ENCODE results near the gene UNG. TPM values are rescaled to one million over a fixed set of nuclear protein-coding genes. Genes with fewer than 3 reads are reported as not detected.
"Not testable (repeated sequence)": the region's sequence is repeated elsewhere in the genome, so short reads cannot be mapped to it uniquely, and the experiment has no call there.

The UNG gene
- total RNA-seq, 1 donor, result 28.3 TPM

DNA sequence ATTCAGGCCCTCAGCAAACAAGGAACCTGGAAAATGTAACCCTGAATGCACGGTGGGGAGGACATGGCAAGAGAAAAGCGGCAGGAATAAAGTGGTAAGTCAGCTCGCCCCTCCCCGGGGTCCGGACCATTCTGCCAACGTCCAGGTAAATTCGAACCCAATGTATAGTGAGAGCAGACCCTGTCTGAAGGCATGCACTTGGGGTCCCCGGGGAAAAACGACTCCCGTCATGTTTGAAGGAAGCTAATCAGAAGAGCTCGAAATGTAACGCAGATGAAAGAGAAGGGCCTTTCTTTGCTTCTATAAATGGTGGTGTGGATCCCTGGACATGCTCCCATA lies 19.2 kb downstream of the UNG start:
- DNase-seq (ENCODE audit: low read depth in 2 of 3, low spot score in 2 of 3), result no peak

DNA sequence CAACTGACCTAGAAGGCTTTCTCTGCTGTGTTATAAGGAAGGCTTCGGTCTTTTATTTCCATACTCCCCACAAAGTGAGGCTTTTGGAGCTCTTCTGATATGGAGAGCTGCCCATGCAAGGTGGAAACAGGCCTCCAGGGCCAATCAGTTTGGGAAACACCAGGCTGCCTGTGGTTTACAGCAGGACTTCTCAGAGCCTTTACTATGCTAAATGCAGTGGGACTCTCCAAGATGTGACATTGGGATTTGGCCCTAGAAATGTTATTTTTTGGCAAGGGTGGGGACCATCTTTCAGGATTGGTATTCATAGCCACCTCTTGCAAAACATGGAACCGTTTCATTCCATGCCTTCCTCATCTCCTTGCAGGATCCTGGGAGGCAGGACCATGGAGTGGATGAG lies 22.7 kb downstream of the UNG start:
- DNase-seq (ENCODE audit: low read depth in 2 of 3, low spot score in 2 of 3), result no peak

DNA sequence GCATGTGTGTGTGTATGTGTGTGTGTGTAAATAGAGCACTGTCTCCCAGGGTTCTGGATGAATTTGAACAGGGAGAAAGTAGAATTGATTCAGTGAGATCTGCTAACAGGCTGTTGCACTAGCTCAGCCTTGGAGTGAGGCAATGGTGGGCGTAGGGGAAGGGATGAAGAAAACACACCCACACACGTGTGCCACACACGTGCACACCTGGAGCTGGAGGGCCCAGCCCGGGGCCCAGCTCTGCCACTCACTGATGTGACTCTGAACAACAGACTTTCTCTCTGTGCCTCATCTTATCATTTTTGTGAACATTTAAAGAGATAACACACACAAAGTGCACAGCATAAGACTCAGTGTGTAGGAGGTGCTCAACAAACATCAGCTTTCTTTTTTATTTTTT lies 23.2 kb downstream of the UNG start:
- no peak for DNase-seq (ENCODE audit: low read depth in 2 of 3, low spot score in 2 of 3)

DNA sequence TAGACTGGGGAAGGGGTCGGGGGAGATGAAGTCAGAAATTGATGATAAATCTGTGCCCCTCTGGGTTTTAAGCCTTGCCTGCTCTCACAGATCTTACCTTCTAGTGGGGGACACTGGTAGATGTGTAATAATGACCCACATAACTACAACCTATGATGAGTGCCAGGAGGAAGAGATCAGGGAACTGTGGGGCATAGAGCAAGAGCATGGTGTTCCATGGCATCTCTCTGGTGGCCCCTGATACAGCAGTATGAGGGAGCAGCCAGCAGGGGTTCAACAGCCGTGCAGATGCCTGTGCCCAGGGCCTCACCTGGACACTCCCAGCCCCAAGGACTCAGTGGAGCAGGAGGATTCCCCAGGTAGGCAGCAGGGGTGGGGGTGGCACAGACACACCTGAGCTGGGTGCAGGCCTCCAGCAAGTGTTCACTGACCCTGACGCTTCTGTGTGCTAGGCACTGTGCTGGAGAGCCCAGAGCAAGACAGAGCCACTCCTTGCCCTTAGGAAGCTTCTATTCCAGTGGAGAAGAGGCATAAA lies 24.0 kb downstream of the UNG start:
- DNase-seq (ENCODE audit: low read depth in 2 of 3, low spot score in 2 of 3), result no peak

DNA sequence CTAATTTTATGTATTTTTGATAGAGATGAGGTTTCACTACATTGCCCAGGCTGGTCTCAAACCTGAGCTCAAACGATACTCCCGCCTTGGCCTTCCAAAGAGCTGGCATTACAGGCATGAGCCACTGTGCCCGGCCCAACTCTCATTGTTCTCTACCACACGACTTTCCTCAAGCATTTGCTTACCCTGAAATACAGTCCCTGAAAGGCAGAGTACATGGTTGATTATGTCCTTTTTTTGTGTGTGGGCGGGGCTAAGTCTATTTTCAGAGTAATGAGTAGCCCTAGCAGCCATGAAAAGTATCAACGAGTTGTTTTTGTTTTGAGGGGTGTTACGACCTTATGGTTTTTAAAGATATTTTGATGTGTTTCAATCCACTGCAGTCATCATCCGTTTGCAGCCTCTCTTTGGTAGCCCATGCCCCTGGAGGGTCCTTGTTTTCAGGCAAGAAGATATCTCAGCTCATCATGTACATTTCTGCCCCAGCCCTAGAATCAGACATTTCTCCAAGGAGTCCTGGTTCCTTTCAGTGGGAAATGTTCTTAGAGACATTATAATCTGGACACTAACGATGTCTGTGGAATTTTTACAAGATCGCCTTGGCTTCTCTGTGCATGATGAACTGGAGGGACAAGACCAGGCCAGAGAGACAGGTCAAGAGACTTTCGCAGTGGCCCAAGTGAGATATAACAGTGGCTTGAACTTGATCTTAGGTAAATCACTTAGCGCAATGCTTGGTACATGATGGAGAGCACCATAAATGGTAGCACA lies 27.7 kb downstream of the UNG start:
- no peak for DNase-seq (ENCODE audit: low read depth in 2 of 3, low spot score in 2 of 3)

GRCh38 chr12:109125791-109126190 lies 28.4 kb downstream of the UNG start:
- DNase-seq (ENCODE audit: low read depth in 2 of 3, low spot score in 2 of 3), result no peak

DNA sequence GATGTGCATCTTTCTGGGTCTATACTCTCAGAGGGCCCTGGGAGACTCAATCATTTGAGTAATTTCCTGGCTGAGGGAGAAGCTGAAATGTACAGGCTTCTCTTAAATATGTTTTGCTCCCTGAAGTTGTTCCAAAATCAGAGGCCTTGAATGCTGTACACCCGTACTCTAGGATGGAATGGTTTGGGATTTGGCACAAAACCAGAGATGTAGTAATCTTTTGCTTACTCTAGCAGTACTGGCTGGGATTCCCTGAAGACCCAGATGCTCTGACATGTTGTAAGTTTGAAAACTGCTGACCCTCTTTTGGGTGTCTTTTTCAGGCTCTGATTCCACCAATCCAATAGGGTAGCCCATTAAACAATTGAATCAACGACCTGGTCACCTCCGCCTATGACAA lies 29.4 kb downstream of the UNG start:
- no peak for DNase-seq (ENCODE audit: low read depth in 2 of 3, low spot score in 2 of 3)

DNA sequence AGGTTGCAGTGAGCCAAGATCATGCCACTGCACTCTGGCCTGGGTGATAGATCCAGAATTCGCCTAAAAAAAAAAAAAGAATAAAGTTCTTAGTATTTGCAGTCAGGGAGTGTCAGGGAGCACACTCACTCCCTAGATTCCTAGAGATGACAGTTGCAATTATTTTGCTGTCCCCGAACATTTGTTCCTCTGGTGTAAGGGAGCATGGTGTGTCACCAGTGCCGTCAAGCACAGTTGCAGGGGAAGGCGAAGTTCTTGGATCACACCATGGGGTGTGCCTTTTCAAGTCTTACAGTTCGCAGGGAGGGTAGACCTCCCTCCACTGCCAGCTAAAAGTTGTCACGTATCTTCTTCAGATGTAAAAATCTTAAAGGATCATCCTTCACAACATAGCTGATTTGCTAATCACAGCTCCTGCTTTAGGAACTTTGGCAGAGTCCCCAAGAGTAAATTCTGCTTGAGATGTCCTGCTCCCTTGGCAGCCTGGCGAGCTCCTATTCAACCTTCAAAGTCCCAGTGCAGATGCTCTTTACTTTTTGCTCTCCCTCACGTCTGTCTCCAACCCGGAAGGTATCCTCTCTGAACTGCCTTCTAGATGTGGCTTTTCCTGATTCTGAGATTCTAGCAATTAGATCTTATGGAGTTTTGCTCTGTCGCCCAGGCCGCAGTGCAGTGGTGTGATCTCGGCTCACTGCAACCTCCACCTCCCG lies 30.3 kb downstream of the UNG start:
- no peak for DNase-seq (ENCODE audit: low read depth in 2 of 3, low spot score in 2 of 3)

DNA sequence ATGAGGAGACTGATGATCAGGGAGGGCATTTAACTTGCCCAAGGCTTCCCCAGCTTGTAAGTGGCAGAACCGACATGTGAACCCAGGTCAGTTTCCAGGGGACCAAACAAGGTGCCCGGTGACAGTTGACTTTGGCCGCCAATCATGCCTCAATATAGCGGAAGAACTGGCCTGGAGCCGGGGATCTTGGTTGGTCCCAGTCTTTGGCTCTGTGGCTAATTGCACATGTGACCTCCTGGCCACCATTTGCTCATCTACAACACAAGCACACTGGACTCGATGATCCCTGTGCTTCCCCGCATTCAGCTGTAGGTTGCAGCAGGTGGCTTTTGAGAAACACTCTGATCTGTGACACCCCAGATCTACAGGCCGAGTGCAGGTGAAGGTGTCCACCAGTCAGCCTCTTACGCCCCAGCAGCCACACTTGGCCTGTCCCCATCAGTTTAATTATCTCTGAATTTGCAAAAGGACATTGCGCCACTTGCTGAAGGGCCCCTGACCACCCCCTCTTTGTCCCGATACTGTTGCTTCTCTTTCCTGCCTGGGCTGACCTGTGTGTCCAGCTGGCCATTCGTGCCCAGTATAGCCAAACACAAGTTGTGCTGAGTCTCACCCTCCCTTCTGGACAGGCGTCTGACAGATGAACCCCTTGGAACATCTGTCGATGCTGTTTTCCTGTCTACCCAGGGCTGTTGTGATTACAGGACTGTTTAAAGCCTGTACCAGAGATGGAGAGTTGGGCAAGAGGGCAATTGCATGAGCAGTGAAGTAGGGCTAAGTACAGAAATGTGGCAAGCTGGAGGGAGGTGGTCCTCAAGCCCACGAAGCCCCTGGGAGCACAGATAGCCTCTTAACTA lies 33.1 kb downstream of the UNG start:
- DNase-seq (ENCODE audit: low read depth in 2 of 3, low spot score in 2 of 3), result no peak

GRCh38 chr12:109131154-109132050 lies 34.0 kb downstream of the UNG start:
- no peak for DNase-seq (ENCODE audit: low read depth in 2 of 3, low spot score in 2 of 3)

DNA sequence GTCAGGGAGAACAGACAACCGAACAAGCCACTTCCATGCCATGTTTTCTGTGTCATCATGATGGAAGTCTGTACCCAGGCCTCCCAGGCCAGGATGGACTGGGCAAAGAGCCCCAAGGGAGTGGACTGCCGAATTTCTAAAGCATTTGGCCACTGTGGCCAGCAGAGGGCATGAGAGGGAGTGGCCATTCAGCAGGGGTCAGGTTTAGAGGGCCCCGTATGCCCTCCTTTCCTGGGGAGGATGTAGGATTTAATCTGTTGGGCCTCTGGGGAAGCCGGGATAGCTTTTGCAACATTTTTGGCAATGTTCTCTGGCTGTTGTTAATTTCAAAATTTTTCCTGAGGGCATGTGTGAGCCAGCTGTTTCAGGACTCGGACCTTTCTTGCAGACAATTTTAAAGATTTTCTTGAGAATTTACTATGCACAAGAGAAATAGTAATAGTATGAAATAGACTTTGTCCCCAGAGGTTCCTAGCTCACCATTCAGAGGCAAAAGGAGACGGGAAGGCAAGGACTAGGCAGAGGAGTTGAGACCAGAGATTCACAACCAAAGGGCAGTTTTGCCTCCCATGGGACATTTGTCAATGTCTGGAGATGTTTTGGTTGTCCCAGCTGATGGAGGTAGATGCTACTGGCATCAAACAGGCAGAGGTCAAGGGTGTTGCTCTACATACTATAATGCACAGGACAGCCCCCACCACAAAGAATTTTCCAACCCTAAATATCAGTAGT lies 37.0 kb downstream of the UNG start:
- no peak for DNase-seq (ENCODE audit: low read depth in 2 of 3, low spot score in 2 of 3)

GRCh38 chr12:109137055-109137454 lies 39.7 kb downstream of the UNG start:
- no peak for DNase-seq (ENCODE audit: low read depth in 2 of 3, low spot score in 2 of 3)

DNA sequence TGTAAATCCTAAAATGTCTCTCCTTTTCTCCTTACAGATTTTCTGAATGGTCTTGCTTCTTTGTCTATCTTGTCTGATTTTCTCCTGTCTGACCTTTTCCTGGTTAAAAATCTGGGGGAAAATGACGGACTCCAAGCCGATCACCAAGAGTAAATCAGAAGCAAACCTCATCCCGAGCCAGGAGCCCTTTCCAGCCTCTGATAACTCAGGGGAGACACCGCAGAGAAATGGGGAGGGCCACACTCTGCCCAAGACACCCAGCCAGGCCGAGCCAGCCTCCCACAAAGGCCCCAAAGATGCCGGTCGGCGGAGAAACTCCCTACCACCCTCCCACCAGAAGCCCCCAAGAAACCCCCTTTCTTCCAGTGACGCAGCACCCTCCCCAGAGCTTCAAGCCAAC lies 42.0 kb downstream of the UNG start:
- DNase-seq (ENCODE audit: low read depth in 2 of 3, low spot score in 2 of 3), result no peak

DNA sequence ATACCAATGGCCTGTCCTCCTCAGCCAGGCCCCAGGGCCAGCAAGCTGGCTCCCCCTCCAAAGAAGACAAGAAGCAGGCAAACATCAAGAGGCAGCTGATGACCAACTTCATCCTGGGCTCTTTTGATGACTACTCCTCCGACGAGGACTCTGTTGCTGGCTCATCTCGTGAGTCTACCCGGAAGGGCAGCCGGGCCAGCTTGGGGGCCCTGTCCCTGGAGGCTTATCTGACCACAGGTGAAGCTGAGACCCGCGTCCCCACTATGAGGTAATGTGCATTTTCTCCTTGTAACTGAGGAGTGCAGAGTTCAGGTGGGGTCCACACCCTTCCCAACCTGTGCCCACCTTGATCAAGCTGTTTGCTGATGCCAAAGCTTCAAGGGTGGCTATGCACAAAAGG lies 42.4 kb downstream of the UNG start:
- DNase-seq (ENCODE audit: low read depth in 2 of 3, low spot score in 2 of 3), result no peak

GRCh38 chr12:109140560-109140959 lies 43.2 kb downstream of the UNG start:
- DNase-seq (ENCODE audit: low read depth in 2 of 3, low spot score in 2 of 3), result no peak

DNA sequence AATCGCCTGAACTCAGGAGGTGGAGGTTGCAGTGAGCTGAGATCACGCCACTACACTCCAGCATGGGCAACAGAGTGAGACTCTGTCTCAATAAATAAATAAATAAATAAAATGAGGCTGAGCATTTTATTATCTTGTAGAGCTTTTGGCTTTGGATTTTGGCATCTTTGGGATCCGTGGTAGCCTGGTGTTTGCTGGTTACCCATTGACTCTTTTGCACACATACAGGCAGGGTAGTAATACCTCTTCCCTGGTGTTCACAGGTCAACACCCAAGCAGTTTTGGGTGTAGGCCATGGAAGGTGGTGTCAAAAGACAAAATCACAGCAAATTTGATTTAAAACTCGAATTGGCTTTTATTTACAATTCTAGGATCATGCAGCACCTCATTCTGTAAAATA lies 46.8 kb downstream of the UNG start:
- DNase-seq (ENCODE audit: low read depth in 2 of 3, low spot score in 2 of 3), result no peak

DNA sequence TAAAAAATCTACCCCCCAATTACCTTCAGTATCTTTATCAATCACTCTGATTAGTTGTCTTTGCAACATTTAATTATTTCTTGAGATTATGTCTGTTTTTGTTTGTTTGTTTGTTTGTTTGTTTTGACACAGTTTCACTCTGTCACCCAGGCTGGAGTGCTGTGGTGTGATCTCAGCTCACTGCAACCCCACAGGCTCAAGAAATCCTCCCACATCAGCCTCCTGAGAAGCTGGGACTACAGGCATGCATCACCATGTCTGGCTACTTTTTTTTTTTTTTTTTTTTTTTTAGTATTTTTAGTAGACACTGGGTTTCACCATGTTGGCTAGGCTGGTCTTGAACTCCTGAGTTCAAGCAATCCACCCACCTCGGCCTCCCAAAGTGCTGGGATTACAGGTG lies 49.7 kb downstream of the UNG start:
- DNase-seq (ENCODE audit: low read depth in 2 of 3, low spot score in 2 of 3), result not testable (repeated sequence)

GRCh38 chr12:109147954-109148353 lies 50.6 kb downstream of the UNG start:
- DNase-seq (ENCODE audit: low read depth in 2 of 3, low spot score in 2 of 3), result no peak

GRCh38 chr12:109150124-109150640 lies 52.8 kb downstream of the UNG start:
- DNase-seq (ENCODE audit: low read depth in 2 of 3, low spot score in 2 of 3), result no peak
